ENCODE measurements around the gene KDM7A. TPM values are rescaled to one million over a fixed set of nuclear protein-coding genes. Genes with fewer than 3 reads are reported as not detected.

KDM7A gene
- total RNA-seq, 1 experiment from 2014 or later = 6.6 TPM

DNA sequence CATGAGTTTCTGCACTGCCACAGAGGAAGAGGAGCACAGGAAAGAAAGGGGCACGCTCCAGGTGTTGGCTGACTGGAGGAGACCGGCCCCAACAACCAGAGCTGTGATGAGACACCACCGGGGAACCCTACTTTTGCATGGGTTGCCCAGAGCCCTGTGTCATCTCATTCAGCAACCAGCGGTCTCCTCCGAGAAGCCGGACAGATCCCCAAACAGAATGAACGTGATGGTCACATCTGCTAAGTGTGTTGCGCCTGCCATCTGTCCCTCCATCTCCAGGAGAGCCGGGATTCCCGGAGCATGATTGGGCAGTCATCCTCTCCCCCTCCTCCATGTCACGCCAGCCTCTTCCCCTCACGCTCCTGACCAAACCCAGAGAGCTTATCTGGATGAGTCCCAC lies 136.9 kb downstream of the KDM7A start:
- no peak overlapping the region for H4K8ac ChIP-seq (replicated peaks; ENCODE audit: insufficient read length, low read depth, low read length)
- no peak overlapping the region for H3K4ac ChIP-seq (ENCODE audit: low read depth, low read length)
- no peaks in the 10 kb centered on the region for H3K4me1 ChIP-seq (ENCODE audit: insufficient read depth, low read length)
- no peak overlapping the region for H2BK15ac ChIP-seq (ENCODE audit: low read depth, low read length)
- no peaks in the 10 kb centered on the region for H3K9me3 ChIP-seq (ENCODE audit: control insufficient read depth, low read depth, low read length)
- H3K4me2 ChIP-seq (ENCODE audit: insufficient read depth, insufficient read length, low read length) = no peak overlapping the region
- no peaks in the 10 kb centered on the region for H3K9me3 Mint-ChIP-seq
- H3K18ac ChIP-seq (ENCODE audit: insufficient read length, low read depth, low read length) = no peak overlapping the region
- H2BK20ac ChIP-seq (ENCODE audit: low read depth, low read length, poor library complexity, severe bottlenecking) = no peak overlapping the region
- no peak overlapping the region for H3T11ph ChIP-seq (ENCODE audit: low read length)
- H3K4me1 Mint-ChIP-seq = no peaks in the 10 kb centered on the region
- no peaks in the 10 kb centered on the region; the same call in 1 of the 2 replicates for H3K79me2 ChIP-seq (ENCODE audit: insufficient read depth, low read length)
- peaks cover 0 to 28% (median 0%) of the 10 kb centered on the region in 3 experiments; a peak in 3 of 7 replicates for H3K36me3 Mint-ChIP-seq (ENCODE audit: insufficient read depth in 1 of 3, low read depth in 3 of 3)
- no peak overlapping the region for H2BK120ac ChIP-seq (ENCODE audit: low read depth, low read length, poor library complexity, severe bottlenecking)
- no peak overlapping the region for H2AK5ac ChIP-seq (ENCODE audit: insufficient read length, low read length)
- no peak overlapping the region for H3K9ac ChIP-seq (ENCODE audit: extremely low read depth, insufficient read length, low read length)
- no peaks in the 10 kb centered on the region for H3K79me1 ChIP-seq (ENCODE audit: insufficient read depth, low read depth, low read length, poor library complexity, severe bottlenecking)
- H3K27me3 ChIP-seq (ENCODE audit: insufficient read depth, low read length) = no peaks in the 10 kb centered on the region
- no peak overlapping the region for H3K4me3 Mint-ChIP-seq
- no peak overlapping the region for H4K5ac ChIP-seq (ENCODE audit: insufficient read length, low read depth, low read length)
- TF ChIP-seq, protein P1, sequence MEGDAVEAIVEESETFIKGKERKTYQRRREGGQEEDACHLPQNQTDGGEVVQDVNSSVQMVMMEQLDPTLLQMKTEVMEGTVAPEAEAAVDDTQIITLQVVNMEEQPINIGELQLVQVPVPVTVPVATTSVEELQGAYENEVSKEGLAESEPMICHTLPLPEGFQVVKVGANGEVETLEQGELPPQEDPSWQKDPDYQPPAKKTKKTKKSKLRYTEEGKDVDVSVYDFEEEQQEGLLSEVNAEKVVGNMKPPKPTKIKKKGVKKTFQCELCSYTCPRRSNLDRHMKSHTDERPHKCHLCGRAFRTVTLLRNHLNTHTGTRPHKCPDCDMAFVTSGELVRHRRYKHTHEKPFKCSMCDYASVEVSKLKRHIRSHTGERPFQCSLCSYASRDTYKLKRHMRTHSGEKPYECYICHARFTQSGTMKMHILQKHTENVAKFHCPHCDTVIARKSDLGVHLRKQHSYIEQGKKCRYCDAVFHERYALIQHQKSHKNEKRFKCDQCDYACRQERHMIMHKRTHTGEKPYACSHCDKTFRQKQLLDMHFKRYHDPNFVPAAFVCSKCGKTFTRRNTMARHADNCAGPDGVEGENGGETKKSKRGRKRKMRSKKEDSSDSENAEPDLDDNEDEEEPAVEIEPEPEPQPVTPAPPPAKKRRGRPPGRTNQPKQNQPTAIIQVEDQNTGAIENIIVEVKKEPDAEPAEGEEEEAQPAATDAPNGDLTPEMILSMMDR (conservative IDR thresholded peaks at IDR 0.05) = no peak
- H3K14ac ChIP-seq (ENCODE audit: insufficient read depth, low read length) = no peak overlapping the region; the same call in 1 of the 2 replicates
- no peak overlapping the region for H3K27ac ChIP-seq (ENCODE audit: insufficient read length, low read depth, low read length)
- DNase-seq = no peak
- no peak overlapping the region; a peak in 1 of 7 replicates for H3K27ac Mint-ChIP-seq
- H4K91ac ChIP-seq (ENCODE audit: insufficient read length, low read depth, low read length) = no peak overlapping the region
- no peak overlapping the region for H2BK5ac ChIP-seq (ENCODE audit: insufficient read length, low read length)
- no peak overlapping the region for H3K56ac ChIP-seq (ENCODE audit: insufficient read length, low read depth, low read length)
- H2BK12ac ChIP-seq (ENCODE audit: insufficient read length, low read depth, low read length) = no peak overlapping the region
- H4K20me1 ChIP-seq (ENCODE audit: control insufficient read depth, insufficient read depth, insufficient read length) = no peaks in the 10 kb centered on the region
- H3K27me3 Mint-ChIP-seq (ENCODE audit: low read depth) = no peaks in the 10 kb centered on the region
- H3K23ac ChIP-seq (ENCODE audit: insufficient read length, low read depth, low read length) = no peak overlapping the region
- no peak overlapping the region for H2AFZ ChIP-seq (ENCODE audit: low read length)
- H3K23me2 ChIP-seq (ENCODE audit: insufficient read length, low read depth, low read length, poor library complexity, severe bottlenecking) = no peaks in the 10 kb centered on the region
- WGBS (ENCODE audit: extremely low coverage, insufficient read length, low lambda C conversion rate) = no CpG with 5 or more reads among the region's 12 CpGs

Measured in H9 (cell line).